Upper lobe of left lung (tissue), 4 donors: Measurements from ENCODE around the gene NEURL1.

ENCODE experiments used
- CTCF ChIP-seq, 6 experiments: fragments of 450-650 bp in 4 of 6; fragments of 200-600 bp in 2 of 6; sonication (generic) in 2 of 6; IDR thresholded peaks; one replicate each; pipeline ENCODE4 v1.5.1; 2016 to 2019; ENCODE audit warnings: antibody characterized with exemption in 6 of 6
- EP300 ChIP-seq, 4 donors: sonication (generic); formaldehyde crosslinking; IDR thresholded peaks; one replicate each; pipeline ENCODE4 v1.5.1; 2017; ENCODE audit warnings: antibody characterized with exemption in 4 of 4, control low read depth in 2 of 4
- POLR2A ChIP-seq, 4 donors: fragments of 450-650 bp; IDR thresholded peaks; one replicate each; pipeline ENCODE4 v1.5.1; 2016 to 2017; ENCODE audit warnings: antibody characterized with exemption in 4 of 4, mild to moderate bottlenecking in 2 of 4

- TF ChIP-seq CTCF (IDR thresholded peaks at IDR 0.05): no peak
- TF ChIP-seq EP300 (IDR thresholded peaks at IDR 0.05): no peak
- no peak for TF ChIP-seq POLR2A (IDR thresholded peaks at IDR 0.05)
These were observed 62.2 kb downstream of the NEURL1 start for GRCh38 chr10:103555712-103556111.
